NB4 (cell line): Measurements from ENCODE around the gene PLEKHG4B.

Experiments
- CTCF ChIP-seq: IDR thresholded peaks from one replicate; pipeline ENCODE4 v1.5.1; 2012; ENCODE audit warnings: low read depth, low read length
- POLR2A ChIP-seq: IDR thresholded peaks from 2 replicates; pipeline ENCODE4 v1.6.1; 2011; ENCODE audit warnings: mild to moderate bottlenecking; ENCODE audit not compliant: insufficient read length; ENCODE audit errors: extremely low read depth

GRCh38 chr5:145585-146323 lies 53.8 kb downstream of the PLEKHG4B start:
- no peak for TF ChIP-seq CTCF
- TF ChIP-seq POLR2A = no peak
